Activated CD8-positive, alpha-beta memory T cell treated with anti-CD3 and anti-CD28 coated beads, Interleukin-2, amount 10 ng/mL, durations not matched to agents 7 days and 5 days (primary cell): ENCODE measurements around the gene RFX4. TPM values are rescaled to one million over a fixed set of nuclear protein-coding genes. Genes with fewer than 3 reads are reported as not detected.
"Not testable (repeated sequence)": the region's sequence is repeated elsewhere in the genome, so short reads cannot be mapped to it uniquely, and the experiment has no call there.

ENCODE experiments used
- ATAC-seq: fragments of 150-1000 bp; cut with Tn5 transposase; one replicate; pipeline ENCODE4 v1.10.0; 2021; ENCODE audit warnings: moderate library complexity
- CTCF ChIA-PET: fragments of 350-600 bp; sonication (Branson Sonifier 250); formaldehyde crosslinking; loops from one replicate; lab custom pipeline; 2021; ENCODE audit warnings: antibody characterized with exemption; lab: Charles Lee
- DNase-seq: peaks from one replicate; pipeline ENCODE4 v3.0.0-alpha.2; 2020
- H3K27ac Mint-ChIP-seq: one replicate; pipeline ENCODE4 v1.8.0; 2021; ENCODE audit warnings: mild to moderate bottlenecking, mixed read lengths
- H3K27me3 Mint-ChIP-seq: one replicate; pipeline ENCODE4 v1.8.0; 2021; ENCODE audit warnings: mixed read lengths
- H3K36me3 Mint-ChIP-seq: one replicate; pipeline ENCODE4 v1.8.0; 2021; ENCODE audit warnings: mild to moderate bottlenecking, mixed read lengths
- H3K4me1 Mint-ChIP-seq: one replicate; pipeline ENCODE4 v1.8.0; 2021; ENCODE audit warnings: mixed read lengths
- H3K4me3 Mint-ChIP-seq: one replicate; pipeline ENCODE4 v1.8.0; 2021; ENCODE audit warnings: mild to moderate bottlenecking, moderate library complexity, mixed read lengths
- H3K9me3 Mint-ChIP-seq: one replicate; pipeline ENCODE4 v1.8.0; 2022; ENCODE audit warnings: low read depth, mixed read lengths
- total RNA-seq, 2 experiments: library from RNA; stranded (reverse); gene quantifications; one replicate each; pipeline ENCODE4 v1.2.3, GENCODE V29; 2021

Gene RFX4
- total RNA-seq, 2 experiments from 2014 or later, result not detected

DNA sequence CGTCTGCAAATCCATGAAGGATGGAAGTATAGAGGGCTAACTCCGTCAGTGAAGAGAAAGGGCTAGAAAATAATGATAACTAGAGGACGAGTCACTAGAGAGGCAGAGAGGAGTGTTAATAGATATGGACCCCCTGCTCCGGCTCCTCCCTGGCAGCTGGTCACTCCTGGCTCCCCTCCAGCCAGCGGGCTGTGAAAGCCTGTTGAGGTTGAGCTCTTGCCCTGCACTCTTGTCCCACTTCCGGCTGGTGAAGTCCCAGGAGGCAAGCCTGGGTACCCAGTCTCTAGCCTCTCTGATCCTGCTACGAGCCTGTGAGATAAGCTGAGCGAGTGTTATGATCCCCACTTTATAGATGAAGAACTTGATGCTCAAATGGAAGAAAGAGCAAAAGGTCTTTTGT lies 90.3 kb downstream of the RFX4 start:
- Mint-ChIP-seq H3K27me3 (peaks cover 38% of the 10 kb centered on the region), H3K4me3 (no peak overlapping the region), H3K9me3 (no peaks in the 10 kb centered on the region), H3K36me3 (no peaks in the 10 kb centered on the region), H3K4me1 (no peaks in the 10 kb centered on the region), H3K27ac (no peak overlapping the region)
- no peak for DNase-seq
- no peak for ATAC-seq
- CTCF ChIA-PET, result interaction anchor here (0.6 kb wide), 1 partner anchor 243 kb away, joined by 3 read pairs; no protein-coding TSS in a partner anchor

DNA sequence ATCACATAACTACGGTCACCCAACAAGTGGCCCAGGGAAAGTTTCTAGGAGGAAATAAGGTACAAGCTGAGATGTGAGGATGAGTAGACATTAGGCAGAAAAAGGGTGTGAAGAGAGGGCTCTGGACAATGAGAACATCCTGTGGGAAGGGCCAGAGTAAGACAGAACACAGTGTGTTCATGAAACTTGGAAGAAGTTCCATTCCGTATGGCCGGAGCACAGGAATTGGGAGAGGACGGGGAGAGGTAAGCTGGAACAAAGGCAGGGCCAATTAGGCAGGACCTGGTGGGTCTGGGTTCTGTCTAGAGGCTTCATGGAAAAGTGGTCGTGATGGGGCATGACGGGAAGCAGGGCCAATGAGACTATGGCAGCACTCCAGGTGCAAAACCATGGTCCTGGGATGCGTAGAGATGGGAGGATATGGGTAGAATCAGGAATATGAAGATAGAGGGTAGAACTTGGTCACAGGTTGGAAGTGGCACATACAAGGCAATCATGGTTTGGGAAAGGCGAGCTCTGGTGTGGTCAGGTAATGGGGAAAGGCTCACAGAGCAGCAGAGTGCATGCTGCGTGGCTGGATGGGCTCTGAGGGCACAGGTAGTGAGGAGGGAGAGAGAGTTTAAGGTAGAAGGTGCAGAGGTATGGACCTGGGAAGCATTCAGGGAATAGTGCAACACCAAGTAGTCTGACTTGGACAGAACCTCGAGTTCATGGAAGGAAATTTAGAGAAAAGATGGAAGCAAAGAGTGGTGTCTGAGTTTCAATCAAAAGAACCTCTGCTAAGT lies 93.0 kb downstream of the RFX4 start:
- Mint-ChIP-seq H3K4me1 (no peaks in the 10 kb centered on the region), H3K9me3 (no peaks in the 10 kb centered on the region), H3K27me3 (peaks cover 31% of the 10 kb centered on the region), H3K36me3 (no peaks in the 10 kb centered on the region), H3K27ac (no peak overlapping the region), H3K4me3 (no peak overlapping the region)
- no peak for DNase-seq
- CTCF ChIA-PET, result no interaction called here
- no peak for ATAC-seq

DNA sequence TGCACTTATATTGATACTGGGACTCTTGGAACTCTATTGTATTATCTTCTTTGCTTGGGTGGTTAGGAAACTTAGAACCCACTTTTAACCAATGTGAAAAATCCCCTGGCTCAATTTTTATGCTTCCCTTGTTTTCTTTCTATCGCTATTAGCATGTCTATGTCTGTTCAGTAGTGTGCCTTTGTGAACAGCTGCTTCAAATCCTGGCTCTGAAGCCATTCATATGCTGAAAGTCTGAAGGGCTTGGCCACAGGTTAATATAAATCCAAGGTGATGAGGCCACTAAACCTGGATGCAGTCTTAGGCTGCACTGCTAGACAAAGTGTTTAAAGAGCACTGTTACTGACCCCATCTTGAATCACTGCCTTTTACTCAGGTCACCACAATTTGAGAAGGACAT lies 96.8 kb downstream of the RFX4 start:
- H3K27ac Mint-ChIP-seq, result no peak overlapping the region
- H3K27me3 Mint-ChIP-seq, result peaks cover 6% of the 10 kb centered on the region
- H3K9me3 Mint-ChIP-seq, result no peaks in the 10 kb centered on the region
- CTCF ChIA-PET, result no interaction called here
- ATAC-seq, result no peak
- H3K4me1 Mint-ChIP-seq, result no peaks in the 10 kb centered on the region
- H3K36me3 Mint-ChIP-seq, result no peaks in the 10 kb centered on the region
- no peak for DNase-seq
- no peak overlapping the region for H3K4me3 Mint-ChIP-seq

DNA sequence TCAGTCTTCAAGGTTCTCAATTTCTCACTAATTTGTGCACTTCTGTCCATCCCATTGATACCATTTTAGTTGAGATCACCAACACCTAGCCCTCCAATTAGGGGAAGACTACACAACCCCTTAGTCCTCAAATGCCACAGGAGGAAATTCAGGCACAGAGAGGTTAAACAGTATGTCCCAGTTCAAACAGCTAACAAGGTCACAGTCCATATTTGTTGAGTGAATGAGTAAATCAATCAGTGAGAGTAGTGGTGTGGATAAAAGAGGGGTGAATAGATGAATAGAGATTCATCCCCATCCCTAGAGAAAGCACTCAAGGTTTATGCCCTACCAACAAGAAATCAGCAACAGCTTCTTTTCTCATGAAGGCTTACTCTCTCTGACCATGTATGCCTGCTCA lies 97.5 kb downstream of the RFX4 start:
- CTCF ChIA-PET, result no interaction called here
- no peak overlapping the region for H3K4me3 Mint-ChIP-seq
- ATAC-seq (no peak), DNase-seq (no peak)
- peaks cover 3% of the 10 kb centered on the region for H3K27me3 Mint-ChIP-seq
- H3K36me3 Mint-ChIP-seq, result no peaks in the 10 kb centered on the region
- no peaks in the 10 kb centered on the region for H3K4me1 Mint-ChIP-seq
- no peak overlapping the region for H3K27ac Mint-ChIP-seq
- no peaks in the 10 kb centered on the region for H3K9me3 Mint-ChIP-seq

DNA sequence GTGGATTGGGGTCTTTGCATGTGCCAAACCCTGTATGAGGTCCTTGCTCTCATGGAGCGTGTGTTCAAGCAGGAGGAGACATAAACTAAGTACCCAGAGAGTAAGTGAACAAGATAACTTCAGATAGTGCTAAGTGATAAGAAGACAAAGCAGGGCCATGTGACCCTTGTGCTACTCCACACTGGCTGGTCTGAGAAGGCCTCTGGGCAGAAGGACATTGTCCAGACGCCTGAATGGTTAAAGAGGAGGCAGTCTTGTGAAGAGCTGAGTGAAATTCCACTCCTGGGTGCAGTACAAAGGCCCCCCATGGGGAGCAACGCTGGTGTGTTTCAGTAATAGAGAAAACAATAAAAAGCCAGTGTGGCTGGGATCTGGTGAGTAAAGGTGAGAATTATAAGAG lies 98.4 kb downstream of the RFX4 start:
- DNase-seq, result no peak
- Mint-ChIP-seq H3K4me1 (no peaks in the 10 kb centered on the region), H3K36me3 (no peaks in the 10 kb centered on the region), H3K27ac (no peak overlapping the region), H3K9me3 (no peaks in the 10 kb centered on the region), H3K4me3 (no peak overlapping the region), H3K27me3 (no peaks in the 10 kb centered on the region)
- CTCF ChIA-PET, result no interaction called here
- ATAC-seq, result no peak

DNA sequence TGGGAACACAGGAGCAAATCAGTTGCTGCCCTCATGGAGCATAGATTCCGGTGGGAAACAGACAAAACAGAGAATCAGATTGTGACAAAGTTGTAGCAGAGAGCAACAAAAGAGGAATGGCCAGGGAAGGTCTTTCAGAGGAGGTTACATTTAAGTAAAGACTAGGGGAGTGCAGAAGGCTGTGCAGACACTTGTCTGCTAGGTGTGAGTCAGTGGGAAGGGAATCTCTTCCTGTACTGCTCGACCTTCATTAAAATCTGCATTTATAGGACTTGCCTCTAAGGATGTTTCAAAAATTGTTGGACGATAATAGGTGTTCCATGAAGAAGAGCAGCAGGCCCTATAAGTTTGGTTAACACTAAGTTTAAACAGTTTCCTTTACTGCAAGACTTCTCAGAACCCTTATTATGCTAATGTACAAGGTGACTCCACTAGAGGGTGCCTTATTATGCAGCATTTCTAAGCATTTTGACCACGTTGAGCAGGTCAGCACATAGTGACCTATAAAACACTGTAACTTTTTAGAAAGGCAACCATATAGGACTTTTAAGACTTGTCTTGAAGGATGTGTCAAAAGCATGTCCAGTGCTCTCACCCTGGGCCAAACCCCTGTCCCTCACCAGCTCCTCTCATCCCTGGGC lies 99.9 kb downstream of the RFX4 start:
- Mint-ChIP-seq H3K4me1 (no peaks in the 10 kb centered on the region), H3K4me3 (no peak overlapping the region), H3K27me3 (no peaks in the 10 kb centered on the region), H3K27ac (no peak overlapping the region), H3K9me3 (no peaks in the 10 kb centered on the region), H3K36me3 (no peaks in the 10 kb centered on the region)
- no peak for DNase-seq
- ATAC-seq, result no peak
- CTCF ChIA-PET, result no interaction called here

DNA sequence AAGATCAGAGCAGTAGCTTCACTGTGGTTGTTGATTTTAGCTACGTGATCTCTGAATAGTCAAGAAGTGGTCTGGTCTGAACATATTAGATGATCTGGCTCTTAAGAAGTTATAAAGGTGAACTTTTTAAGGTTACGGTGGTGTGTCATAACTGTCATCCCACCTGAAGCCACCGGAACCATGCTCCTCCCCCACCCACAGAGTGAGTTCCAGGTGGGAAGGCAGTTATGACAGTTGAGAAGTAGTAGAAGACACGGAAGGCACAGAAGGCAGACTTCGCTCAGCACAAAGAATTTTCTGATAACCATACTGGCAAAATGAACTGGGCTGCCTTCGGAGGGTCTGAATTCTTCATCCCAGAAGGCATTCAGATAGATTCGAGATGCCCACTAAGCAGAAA lies 101.7 kb downstream of the RFX4 start:
- no peak overlapping the region for H3K4me3 Mint-ChIP-seq
- H3K27ac Mint-ChIP-seq, result no peak overlapping the region
- DNase-seq (no peak), ATAC-seq (no peak)
- no peaks in the 10 kb centered on the region for H3K36me3 Mint-ChIP-seq
- H3K27me3 Mint-ChIP-seq, result no peaks in the 10 kb centered on the region
- CTCF ChIA-PET, result no interaction called here
- H3K4me1 Mint-ChIP-seq, result no peaks in the 10 kb centered on the region
- no peaks in the 10 kb centered on the region for H3K9me3 Mint-ChIP-seq

DNA sequence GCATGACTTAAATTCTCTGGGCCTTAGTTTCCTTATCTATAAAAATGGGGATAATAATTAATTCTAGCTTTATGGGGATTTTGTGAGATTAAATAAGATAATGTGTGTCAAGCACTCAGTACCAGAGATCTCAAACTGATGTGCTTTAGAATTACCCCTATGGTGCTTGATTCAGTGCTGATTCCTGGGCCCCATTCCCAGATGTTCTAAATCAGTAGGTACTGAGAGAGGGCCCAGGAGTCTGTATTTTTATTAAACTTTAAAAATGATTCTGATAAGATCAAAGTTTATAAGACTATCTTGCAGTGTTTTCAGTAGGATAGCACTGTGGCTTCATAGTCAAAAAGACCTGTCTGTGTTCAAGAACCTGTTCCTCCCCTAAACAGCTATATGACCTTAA lies 102.6 kb downstream of the RFX4 start:
- Mint-ChIP-seq H3K36me3 (no peaks in the 10 kb centered on the region), H3K9me3 (no peaks in the 10 kb centered on the region), H3K27me3 (no peaks in the 10 kb centered on the region), H3K27ac (no peak overlapping the region), H3K4me1 (no peaks in the 10 kb centered on the region), H3K4me3 (no peak overlapping the region)
- CTCF ChIA-PET, result no interaction called here
- DNase-seq (no peak), ATAC-seq (no peak)

DNA sequence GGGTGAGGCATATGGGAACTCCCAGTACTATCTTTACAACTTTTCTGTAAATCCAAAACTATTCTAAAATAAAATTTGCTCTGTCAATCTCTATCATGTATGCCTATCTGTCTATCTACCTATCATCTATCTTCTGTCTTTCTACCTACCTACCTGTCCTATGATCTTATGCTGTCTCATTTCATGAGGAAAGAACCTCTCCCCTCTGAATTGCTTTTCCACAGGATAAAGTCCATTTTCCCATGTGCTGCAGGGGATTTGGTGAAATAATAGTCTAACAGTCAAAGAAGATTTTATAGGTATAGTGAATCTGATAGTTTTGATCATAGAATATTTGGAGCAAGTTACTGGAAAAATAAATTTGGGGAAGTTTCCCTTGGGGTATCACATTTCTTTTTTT lies 104.9 kb downstream of the RFX4 start:
- H3K36me3 Mint-ChIP-seq, result no peaks in the 10 kb centered on the region
- DNase-seq (no peak), ATAC-seq (no peak)
- CTCF ChIA-PET, result no interaction called here
- no peaks in the 10 kb centered on the region for H3K9me3 Mint-ChIP-seq
- no peaks in the 10 kb centered on the region for H3K27me3 Mint-ChIP-seq
- H3K4me1 Mint-ChIP-seq, result no peaks in the 10 kb centered on the region
- H3K4me3 Mint-ChIP-seq, result no peak overlapping the region
- H3K27ac Mint-ChIP-seq, result no peak overlapping the region

DNA sequence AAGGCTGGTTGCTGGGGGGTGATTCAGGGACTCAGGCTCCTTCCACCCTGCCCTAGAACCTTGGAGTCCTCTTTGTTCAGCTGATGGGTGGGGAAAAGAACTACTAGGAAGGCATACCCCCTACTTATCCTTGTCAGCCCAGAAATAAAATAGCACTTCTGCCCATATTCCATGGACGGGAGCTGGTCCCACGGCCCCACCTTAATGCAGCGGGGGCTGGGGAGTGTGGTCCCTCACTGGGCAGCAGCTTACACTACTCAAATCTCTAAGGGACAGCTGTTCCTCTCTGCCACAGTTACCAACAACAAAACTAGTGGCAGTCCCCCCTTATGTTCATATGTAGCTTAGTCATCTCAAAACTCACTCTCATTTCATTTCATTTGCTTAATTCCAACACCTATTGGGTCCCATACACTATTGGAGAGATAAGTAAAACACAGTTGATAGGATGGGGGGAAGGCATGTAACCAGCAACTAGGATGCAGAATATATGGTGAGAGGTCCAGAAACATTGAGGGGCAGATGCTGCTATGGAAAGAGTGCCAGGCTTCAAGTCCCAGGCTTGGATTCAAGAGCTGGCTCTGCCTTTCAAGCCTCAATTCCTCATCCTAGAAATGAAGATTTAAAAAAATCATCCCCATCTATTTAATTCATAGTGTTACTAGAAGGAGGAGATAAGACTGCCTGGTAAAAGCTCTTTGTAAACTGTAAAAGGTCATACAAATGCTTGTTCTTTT lies 107.9 kb downstream of the RFX4 start:
- Mint-ChIP-seq H3K4me3 (no peak overlapping the region), H3K27me3 (no peaks in the 10 kb centered on the region), H3K4me1 (no peaks in the 10 kb centered on the region), H3K36me3 (no peaks in the 10 kb centered on the region), H3K9me3 (no peaks in the 10 kb centered on the region), H3K27ac (no peak overlapping the region)
- CTCF ChIA-PET, result no interaction called here
- ATAC-seq, result no peak
- no peak for DNase-seq

DNA sequence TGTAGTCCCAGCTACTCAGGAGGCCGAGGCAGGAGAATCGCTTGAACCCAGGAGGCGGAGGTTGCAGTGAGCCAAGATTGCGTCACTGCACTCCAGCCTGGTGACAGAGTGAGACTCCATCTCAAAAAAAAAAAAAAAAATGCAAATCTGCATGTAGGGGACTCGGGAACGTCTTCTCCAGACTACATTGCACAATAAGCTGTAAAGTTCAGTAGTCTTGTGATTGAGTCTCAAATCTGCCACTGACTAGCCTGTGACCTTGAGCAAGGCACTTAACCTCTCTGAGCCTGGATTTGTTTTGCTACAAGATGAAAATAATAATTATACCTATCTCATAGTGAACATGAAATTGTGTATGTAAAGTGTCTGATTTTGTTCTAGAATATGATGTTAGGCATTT lies 109.2 kb downstream of the RFX4 start:
- ATAC-seq, H3K4me3 Mint-ChIP-seq, H3K4me1 Mint-ChIP-seq, H3K36me3 Mint-ChIP-seq, DNase-seq, H3K9me3 Mint-ChIP-seq, H3K27me3 Mint-ChIP-seq, CTCF ChIA-PET, H3K27ac Mint-ChIP-seq: not testable (repeated sequence)

DNA sequence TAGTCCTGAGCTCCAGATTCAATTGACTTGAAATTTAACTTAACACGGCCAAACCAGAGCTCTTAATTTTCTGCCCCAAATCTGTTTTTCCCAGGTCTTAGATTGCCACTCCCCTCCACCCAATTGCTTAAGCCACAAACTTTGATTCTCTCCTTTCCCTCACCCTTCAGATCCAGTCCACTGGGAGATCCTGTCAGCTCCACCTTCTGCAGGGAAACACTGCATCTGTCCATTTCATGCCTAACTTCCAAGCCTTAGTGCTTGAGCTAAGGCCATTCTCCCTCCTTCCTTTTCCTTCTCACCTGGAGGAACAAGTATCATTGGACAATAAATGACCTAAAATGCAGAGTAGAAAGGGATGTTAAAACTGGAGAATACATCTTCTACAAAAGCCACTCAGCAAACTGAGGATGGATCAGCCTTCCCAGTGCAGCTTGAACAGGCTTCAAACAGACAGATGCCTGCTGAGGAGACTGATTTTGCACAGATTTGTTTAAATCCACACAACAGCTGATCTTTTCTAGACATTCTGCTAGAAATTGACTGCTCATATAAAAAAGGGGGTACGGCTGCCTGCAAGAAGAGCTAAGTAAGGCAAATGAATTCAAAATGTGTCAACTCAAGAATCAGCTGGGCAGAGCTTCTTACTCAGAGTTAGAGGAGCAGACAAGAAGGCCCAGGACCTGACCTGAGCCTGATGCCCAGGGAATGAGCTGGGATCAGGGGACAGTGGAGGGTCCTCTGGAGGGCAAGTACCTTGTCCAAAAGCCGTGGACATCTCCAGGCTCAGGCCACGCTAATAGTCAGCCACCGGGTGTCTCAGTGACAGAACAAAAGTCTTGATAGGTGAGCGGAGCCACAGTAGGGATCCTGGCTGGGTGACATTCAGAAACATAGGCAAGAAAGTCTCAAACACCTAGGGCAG lies 110.4 kb downstream of the RFX4 start:
- DNase-seq, result no peak
- H3K27ac Mint-ChIP-seq, result no peak overlapping the region
- CTCF ChIA-PET, result no interaction called here
- H3K4me3 Mint-ChIP-seq, result no peak overlapping the region
- no peaks in the 10 kb centered on the region for H3K4me1 Mint-ChIP-seq
- no peaks in the 10 kb centered on the region for H3K27me3 Mint-ChIP-seq
- no peak for ATAC-seq
- H3K9me3 Mint-ChIP-seq, result no peaks in the 10 kb centered on the region
- H3K36me3 Mint-ChIP-seq, result no peaks in the 10 kb centered on the region

DNA sequence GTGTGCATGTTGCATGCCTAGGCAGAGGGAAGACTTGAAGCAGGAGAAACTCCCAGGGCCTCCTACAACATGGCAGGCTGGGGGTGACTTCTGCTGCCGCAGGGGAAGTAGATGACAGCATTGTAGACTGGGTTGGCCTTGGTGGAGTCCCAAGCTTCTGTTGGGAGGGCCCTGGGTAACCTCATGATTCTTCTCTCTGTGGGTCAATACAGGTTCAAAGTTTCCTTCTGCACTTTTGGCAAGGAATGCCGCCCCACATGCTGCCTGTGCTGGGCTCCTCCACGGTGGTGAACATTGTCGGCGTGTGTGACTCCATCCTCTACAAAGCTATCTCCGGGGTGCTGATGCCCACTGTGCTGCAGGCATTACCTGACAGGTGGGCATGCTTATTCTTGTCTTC lies 113.3 kb downstream of the RFX4 start:
- Mint-ChIP-seq H3K36me3 (no peaks in the 10 kb centered on the region), H3K27me3 (no peaks in the 10 kb centered on the region), H3K27ac (no peak overlapping the region), H3K9me3 (peaks cover 5% of the 10 kb centered on the region), H3K4me1 (no peaks in the 10 kb centered on the region), H3K4me3 (no peak overlapping the region)
- no peak for DNase-seq
- CTCF ChIA-PET, result no interaction called here
- no peak for ATAC-seq
